Measurements from ENCODE around the gene ZFAND2B. TPM values are rescaled to one million over a fixed set of nuclear protein-coding genes. Genes with fewer than 3 reads are reported as not detected.

Gene ZFAND2B
- total and polyA plus RNA-seq, 2 experiments from 2014 or later, result 16.3 to 30.0 TPM

DNA sequence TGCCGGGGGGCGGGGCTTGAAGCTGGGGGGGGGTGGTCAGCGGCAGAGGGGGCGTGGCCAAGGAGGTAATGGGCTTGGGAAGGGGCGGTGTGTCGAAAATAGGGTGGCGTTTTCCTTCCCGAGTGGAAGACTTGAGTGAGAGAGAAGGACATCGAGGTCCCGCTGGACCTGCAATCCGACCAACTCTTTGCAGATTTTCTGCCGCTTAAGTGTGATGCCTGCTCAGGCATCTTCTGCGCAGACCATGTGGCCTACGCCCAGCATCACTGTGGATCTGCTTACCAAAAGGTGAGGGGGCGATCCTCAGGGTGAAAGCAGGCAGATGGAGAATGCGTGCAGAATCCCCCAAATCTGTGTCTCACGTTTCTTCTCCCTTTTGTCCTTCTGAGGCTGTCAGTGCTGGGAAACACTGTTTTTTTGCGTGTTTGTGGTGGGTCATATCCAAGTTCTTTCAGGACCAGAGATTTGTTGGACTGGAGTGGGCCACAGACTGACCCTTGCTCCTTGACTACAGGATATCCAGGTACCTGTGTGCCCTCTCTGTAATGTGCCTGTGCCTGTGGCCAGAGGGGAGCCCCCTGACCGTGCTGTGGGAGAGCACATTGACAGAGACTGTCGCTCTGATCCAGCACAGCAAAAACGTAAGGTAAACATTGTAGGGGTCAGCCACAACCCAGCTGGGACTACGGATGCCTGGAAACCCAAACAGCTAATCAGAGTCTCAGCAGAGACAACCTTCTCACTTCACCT, 727 bp downstream of the ZFAND2B start:
- H3K79me2 ChIP-seq (replicated peaks; ENCODE audit: insufficient read depth), result no peaks in the 10 kb centered on the region
- ATAC-seq, result peak; percentile 30
- H3K27ac Mint-ChIP-seq, result no peak overlapping the region; the same call in 1 of the 2 replicates

More for the DNA sequence above, 727 bp downstream of the ZFAND2B start:
- Mint-ChIP-seq H3K4me1 (peaks cover 13% of the 10 kb centered on the region; the same call in 2 of the 3 replicates), H3K9me3 (peaks cover 2% of the 10 kb centered on the region; the same call in 1 of the 3 replicates), H3K36me3 (ENCODE audit: low read depth) (peaks cover 33% of the 10 kb centered on the region), H3K27me3 (ENCODE audit: insufficient read depth, low read depth, poor library complexity) (peaks cover 13% of the 10 kb centered on the region), H3K4me3 (peak overlapping the region; percentile 88)
- no peak overlapping the region; the same call in 1 of the 2 replicates for H3K27ac ChIP-seq (ENCODE audit: low read depth)
- H3K27me3 ChIP-seq (ENCODE audit: insufficient read depth), result no peaks in the 10 kb centered on the region
- H3K4me3 ChIP-seq, result peak overlapping the region; percentile 84
- H3K4me1 ChIP-seq (ENCODE audit: insufficient read depth), result peaks cover 15% of the 10 kb centered on the region
- H2AFZ ChIP-seq, result no peak overlapping the region; the same call in 1 of the 2 replicates
- peaks cover 15% of the 10 kb centered on the region; the same call in 1 of the 2 replicates for H3F3A ChIP-seq (replicated peaks; ENCODE audit: low read depth)
- peak overlapping the region; percentile 96 for H3K4me2 ChIP-seq
- TF ChIP-seq, protein P1, sequence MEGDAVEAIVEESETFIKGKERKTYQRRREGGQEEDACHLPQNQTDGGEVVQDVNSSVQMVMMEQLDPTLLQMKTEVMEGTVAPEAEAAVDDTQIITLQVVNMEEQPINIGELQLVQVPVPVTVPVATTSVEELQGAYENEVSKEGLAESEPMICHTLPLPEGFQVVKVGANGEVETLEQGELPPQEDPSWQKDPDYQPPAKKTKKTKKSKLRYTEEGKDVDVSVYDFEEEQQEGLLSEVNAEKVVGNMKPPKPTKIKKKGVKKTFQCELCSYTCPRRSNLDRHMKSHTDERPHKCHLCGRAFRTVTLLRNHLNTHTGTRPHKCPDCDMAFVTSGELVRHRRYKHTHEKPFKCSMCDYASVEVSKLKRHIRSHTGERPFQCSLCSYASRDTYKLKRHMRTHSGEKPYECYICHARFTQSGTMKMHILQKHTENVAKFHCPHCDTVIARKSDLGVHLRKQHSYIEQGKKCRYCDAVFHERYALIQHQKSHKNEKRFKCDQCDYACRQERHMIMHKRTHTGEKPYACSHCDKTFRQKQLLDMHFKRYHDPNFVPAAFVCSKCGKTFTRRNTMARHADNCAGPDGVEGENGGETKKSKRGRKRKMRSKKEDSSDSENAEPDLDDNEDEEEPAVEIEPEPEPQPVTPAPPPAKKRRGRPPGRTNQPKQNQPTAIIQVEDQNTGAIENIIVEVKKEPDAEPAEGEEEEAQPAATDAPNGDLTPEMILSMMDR (conservative IDR thresholded peaks at IDR 0.05; ENCODE audit: low read depth in 2 of 2), result no peak
- TF ChIP-seq ZNF331 (CRISPR knock-in tag; IDR thresholded peaks at IDR 0.05; ENCODE audit: low read depth) (no peak), ZNF114 (CRISPR knock-in tag; IDR thresholded peaks at IDR 0.05) (no peak), EZH2 (IDR thresholded peaks at IDR 0.05; ENCODE audit: low read depth, unreplicated experiment) (no peak), JUNB (IDR thresholded peaks at IDR 0.05; ENCODE audit: unreplicated experiment) (no peak), STAT1 (IDR thresholded peaks at IDR 0.05; ENCODE audit: unreplicated experiment) (no peak), EZH2phosphoT487 (IDR thresholded peaks at IDR 0.05; ENCODE audit: unreplicated experiment) (no peak), NANOG (IDR thresholded peaks at IDR 0.05; ENCODE audit: borderline replicate concordance) (no peak), POLR2AphosphoS5 (IDR thresholded peaks at IDR 0.05; ENCODE audit: low read depth) (no peak), CREB1 (CRISPR knock-in tag; IDR thresholded peaks at IDR 0.05; ENCODE audit: low read depth) (no peak)
- TF ChIP-seq, protein P2, sequence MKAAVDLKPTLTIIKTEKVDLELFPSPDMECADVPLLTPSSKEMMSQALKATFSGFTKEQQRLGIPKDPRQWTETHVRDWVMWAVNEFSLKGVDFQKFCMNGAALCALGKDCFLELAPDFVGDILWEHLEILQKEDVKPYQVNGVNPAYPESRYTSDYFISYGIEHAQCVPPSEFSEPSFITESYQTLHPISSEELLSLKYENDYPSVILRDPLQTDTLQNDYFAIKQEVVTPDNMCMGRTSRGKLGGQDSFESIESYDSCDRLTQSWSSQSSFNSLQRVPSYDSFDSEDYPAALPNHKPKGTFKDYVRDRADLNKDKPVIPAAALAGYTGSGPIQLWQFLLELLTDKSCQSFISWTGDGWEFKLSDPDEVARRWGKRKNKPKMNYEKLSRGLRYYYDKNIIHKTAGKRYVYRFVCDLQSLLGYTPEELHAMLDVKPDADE (IDR thresholded peaks at IDR 0.05), result no peak
- TF ChIP-seq, protein P3, sequence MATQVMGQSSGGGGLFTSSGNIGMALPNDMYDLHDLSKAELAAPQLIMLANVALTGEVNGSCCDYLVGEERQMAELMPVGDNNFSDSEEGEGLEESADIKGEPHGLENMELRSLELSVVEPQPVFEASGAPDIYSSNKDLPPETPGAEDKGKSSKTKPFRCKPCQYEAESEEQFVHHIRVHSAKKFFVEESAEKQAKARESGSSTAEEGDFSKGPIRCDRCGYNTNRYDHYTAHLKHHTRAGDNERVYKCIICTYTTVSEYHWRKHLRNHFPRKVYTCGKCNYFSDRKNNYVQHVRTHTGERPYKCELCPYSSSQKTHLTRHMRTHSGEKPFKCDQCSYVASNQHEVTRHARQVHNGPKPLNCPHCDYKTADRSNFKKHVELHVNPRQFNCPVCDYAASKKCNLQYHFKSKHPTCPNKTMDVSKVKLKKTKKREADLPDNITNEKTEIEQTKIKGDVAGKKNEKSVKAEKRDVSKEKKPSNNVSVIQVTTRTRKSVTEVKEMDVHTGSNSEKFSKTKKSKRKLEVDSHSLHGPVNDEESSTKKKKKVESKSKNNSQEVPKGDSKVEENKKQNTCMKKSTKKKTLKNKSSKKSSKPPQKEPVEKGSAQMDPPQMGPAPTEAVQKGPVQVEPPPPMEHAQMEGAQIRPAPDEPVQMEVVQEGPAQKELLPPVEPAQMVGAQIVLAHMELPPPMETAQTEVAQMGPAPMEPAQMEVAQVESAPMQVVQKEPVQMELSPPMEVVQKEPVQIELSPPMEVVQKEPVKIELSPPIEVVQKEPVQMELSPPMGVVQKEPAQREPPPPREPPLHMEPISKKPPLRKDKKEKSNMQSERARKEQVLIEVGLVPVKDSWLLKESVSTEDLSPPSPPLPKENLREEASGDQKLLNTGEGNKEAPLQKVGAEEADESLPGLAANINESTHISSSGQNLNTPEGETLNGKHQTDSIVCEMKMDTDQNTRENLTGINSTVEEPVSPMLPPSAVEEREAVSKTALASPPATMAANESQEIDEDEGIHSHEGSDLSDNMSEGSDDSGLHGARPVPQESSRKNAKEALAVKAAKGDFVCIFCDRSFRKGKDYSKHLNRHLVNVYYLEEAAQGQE (IDR thresholded peaks at IDR 0.05; ENCODE audit: unreplicated experiment), result no peak
- TF ChIP-seq, protein P4, sequence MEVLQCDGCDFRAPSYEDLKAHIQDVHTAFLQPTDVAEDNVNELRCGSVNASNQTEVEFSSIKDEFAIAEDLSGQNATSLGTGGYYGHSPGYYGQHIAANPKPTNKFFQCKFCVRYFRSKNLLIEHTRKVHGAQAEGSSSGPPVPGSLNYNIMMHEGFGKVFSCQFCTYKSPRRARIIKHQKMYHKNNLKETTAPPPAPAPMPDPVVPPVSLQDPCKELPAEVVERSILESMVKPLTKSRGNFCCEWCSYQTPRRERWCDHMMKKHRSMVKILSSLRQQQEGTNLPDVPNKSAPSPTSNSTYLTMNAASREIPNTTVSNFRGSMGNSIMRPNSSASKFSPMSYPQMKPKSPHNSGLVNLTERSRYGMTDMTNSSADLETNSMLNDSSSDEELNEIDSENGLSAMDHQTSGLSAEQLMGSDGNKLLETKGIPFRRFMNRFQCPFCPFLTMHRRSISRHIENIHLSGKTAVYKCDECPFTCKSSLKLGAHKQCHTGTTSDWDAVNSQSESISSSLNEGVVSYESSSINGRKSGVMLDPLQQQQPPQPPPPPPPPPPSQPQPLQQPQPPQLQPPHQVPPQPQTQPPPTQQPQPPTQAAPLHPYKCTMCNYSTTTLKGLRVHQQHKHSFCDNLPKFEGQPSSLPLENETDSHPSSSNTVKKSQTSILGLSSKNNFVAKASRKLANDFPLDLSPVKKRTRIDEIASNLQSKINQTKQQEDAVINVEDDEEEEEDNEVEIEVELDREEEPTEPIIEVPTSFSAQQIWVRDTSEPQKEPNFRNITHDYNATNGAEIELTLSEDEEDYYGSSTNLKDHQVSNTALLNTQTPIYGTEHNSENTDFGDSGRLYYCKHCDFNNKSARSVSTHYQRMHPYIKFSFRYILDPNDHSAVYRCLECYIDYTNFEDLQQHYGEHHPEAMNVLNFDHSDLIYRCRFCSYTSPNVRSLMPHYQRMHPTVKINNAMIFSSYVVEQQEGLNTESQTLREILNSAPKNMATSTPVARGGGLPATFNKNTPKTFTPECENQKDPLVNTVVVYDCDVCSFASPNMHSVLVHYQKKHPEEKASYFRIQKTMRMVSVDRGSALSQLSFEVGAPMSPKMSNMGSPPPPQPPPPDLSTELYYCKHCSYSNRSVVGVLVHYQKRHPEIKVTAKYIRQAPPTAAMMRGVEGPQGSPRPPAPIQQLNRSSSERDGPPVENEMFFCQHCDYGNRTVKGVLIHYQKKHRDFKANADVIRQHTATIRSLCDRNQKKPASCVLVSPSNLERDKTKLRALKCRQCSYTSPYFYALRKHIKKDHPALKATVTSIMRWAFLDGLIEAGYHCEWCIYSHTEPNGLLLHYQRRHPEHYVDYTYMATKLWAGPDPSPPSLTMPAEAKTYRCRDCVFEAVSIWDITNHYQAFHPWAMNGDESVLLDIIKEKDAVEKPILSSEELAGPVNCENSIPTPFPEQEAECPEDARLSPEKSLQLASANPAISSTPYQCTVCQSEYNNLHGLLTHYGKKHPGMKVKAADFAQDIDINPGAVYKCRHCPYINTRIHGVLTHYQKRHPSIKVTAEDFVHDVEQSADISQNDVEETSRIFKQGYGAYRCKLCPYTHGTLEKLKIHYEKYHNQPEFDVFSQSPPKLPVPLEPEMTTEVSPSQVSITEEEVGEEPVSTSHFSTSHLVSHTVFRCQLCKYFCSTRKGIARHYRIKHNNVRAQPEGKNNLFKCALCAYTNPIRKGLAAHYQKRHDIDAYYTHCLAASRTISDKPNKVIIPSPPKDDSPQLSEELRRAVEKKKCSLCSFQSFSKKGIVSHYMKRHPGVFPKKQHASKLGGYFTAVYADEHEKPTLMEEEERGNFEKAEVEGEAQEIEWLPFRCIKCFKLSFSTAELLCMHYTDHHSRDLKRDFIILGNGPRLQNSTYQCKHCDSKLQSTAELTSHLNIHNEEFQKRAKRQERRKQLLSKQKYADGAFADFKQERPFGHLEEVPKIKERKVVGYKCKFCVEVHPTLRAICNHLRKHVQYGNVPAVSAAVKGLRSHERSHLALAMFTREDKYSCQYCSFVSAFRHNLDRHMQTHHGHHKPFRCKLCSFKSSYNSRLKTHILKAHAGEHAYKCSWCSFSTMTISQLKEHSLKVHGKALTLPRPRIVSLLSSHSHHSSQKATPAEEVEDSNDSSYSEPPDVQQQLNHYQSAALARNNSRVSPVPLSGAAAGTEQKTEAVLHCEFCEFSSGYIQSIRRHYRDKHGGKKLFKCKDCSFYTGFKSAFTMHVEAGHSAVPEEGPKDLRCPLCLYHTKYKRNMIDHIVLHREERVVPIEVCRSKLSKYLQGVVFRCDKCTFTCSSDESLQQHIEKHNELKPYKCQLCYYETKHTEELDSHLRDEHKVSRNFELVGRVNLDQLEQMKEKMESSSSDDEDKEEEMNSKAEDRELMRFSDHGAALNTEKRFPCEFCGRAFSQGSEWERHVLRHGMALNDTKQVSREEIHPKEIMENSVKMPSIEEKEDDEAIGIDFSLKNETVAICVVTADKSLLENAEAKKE (CRISPR knock-in tag; IDR thresholded peaks at IDR 0.05), result no peak
- no peaks in the 10 kb centered on the region; the same call in 1 of the 2 replicates for H3K36me3 ChIP-seq (ENCODE audit: insufficient read depth)
- H3K9me2 ChIP-seq (ENCODE audit: insufficient read depth), result no peaks in the 10 kb centered on the region
- no peaks in the 10 kb centered on the region; the same call in 1 of the 2 replicates for H4K20me1 ChIP-seq (replicated peaks; ENCODE audit: insufficient read depth)
- no peak for DNase-seq (ENCODE audit: low spot score)

Measured in GM23338 (cell line).